Measurements from ENCODE around the gene TRANK1.

The TRANK1 gene

DNA sequence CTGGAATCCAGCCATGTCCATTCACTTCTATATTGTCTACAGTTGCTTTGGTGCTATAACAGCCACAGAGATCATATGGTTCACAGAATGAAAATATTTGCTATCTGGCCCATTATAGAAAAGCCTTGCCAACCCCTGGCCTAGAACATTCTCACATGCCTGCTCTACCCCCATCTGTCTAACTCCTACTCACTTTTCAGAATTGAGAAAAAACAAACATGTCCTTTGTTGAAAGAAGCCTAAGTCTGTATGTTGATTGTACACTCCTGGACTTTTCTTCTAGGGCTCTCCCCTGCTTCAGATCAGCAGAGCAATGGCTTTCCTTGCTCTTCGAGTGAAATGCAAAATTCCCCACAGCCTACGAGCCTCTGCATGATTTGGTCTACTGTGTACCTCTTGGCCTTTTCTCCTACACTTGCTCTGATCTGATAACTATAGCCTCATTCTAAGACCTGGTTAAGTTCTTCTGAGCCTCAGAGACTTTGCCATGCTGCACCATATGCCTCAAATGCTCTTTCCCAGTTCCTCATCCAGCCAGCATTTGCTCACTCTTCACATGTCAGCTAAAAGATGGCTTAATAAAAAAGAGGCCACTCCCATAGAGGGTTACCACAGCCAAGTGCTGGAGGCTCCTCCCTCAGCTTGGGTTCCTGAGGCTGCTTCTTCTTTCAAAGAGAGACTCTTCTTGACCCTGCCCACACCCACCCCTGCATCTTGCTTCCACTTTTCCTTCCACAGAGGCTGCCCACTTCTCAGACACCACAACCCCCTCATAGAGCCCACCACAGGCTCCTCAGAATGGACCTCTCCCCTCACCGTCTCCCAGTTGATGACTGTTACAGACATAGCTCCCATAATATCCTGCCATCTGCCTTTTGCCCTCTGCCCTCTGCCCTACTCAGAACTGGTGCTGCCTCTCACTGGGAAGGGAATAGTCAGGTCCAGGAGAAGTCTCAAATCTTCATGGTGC, 157.6 kb downstream of the TRANK1 start:
- no peak for DNase-seq

DNA sequence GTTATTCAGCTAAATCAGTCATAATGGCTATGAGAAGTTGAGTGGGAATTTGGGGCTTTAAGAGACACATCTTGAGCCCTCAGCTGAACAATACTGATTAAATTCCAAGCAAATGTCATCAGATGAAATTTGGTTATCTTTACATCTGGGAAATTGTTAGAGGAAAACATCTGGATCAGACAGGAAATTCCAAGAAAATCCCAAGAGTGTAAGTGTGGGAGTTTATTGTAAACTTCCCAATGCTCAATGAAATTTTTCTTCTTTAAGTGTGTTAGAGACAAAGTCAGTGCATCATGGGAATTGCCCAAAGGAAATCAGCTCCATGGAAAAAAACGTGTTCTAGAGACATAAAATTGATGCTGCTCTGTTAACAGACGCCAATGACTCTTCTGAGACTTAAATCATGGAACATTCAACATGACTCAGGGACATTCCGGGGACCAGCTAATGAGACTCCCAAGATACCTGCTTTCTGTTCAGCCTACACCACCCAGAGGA, 160.7 kb downstream of the TRANK1 start:
- DNase-seq: no peak

DNA sequence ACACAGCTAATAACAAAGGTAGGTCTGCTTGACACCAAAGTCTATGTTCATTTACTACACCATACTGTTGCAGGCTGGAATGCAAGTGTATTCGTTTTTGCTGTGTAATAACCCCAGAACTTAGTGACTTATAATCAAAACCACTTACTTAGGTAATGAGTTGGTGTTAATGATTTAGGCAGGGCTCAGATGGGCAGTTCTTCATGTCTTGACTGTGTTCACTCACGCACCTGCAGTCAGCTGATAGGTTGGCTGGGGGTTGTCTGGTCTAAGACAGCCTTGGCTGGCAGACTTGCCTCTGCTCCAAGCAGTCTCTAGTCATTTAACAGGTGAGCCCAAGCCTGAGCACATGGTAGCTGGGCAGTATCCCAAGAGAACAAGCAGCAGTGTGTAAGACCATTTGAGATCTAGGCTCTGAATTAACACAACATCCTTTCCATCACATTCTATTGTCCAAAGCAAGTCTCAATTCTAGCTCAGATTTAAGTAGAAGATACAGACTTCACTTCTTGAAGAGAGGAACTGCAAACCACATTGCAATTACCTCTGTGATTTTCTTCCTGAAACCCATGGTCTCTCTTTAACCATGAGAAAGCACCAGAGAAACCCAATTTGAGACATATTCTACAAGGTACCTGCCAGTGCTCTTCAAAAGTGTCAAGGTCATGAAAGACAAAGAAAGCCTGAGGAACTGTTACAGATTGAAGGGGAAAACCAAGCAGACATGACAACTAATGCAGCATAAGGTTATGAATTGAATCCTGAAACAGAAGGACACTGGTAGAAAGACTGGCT, 167.2 kb downstream of the TRANK1 start:
- no peak for DNase-seq

Data from HCEC 1CT (cell line).